ENCODE measurements around the gene INHBC.
"Not testable (repeated sequence)": the region's sequence is repeated elsewhere in the genome, so short reads cannot be mapped to it uniquely, and the experiment has no call there.

INHBC gene

GRCh38 chr12:57438400-57438799 is 3.8 kb downstream of the INHBC start:
- no peak for DNase-seq (ENCODE audit: insufficient read length, low spot score)
- no peak for FAIRE-seq
- no peak for TF ChIP-seq POLR2A (IDR thresholded peaks at IDR 0.05; ENCODE audit: low read depth, low read length)

GRCh38 chr12:57439762-57440266 is 5.2 kb downstream of the INHBC start:
- FAIRE-seq (no peak), DNase-seq (ENCODE audit: insufficient read length, low spot score) (no peak)
- TF ChIP-seq POLR2A (IDR thresholded peaks at IDR 0.05; ENCODE audit: low read depth, low read length): no peak

GRCh38 chr12:57441393-57441792 is 6.8 kb downstream of the INHBC start:
- FAIRE-seq; DNase-seq (ENCODE audit: insufficient read length, low spot score): not testable (repeated sequence)

GRCh38 chr12:57441846-57442427 is 7.4 kb downstream of the INHBC start:
- FAIRE-seq: no peak
- DNase-seq (ENCODE audit: insufficient read length, low spot score): no peak
- no peak for TF ChIP-seq POLR2A (IDR thresholded peaks at IDR 0.05; ENCODE audit: low read depth, low read length)

- FAIRE-seq; DNase-seq (ENCODE audit: insufficient read length, low spot score): not testable (repeated sequence)
Observed at GRCh38 chr12:57444337-57444736, 9.8 kb downstream of the INHBC start.

- FAIRE-seq (no peak), DNase-seq (ENCODE audit: insufficient read length, low spot score) (no peak)
- no peak for TF ChIP-seq POLR2A (IDR thresholded peaks at IDR 0.05; ENCODE audit: low read depth, low read length)
Observed at GRCh38 chr12:57444744-57445143, 10.2 kb downstream of the INHBC start.

GRCh38 chr12:57446292-57446960 is 11.8 kb downstream of the INHBC start:
- no peak for DNase-seq (ENCODE audit: insufficient read length, low spot score)
- TF ChIP-seq POLR2A (IDR thresholded peaks at IDR 0.05; ENCODE audit: low read depth, low read length): no peak
- FAIRE-seq: no peak

GRCh38 chr12:57448669-57449068 is 14.1 kb downstream of the INHBC start:
- no peak for DNase-seq (ENCODE audit: insufficient read length, low spot score)
- TF ChIP-seq POLR2A (IDR thresholded peaks at IDR 0.05; ENCODE audit: low read depth, low read length): no peak
- FAIRE-seq: no peak

- FAIRE-seq (no peak), DNase-seq (ENCODE audit: insufficient read length, low spot score) (no peak)
- no peak for TF ChIP-seq POLR2A (IDR thresholded peaks at IDR 0.05; ENCODE audit: low read depth, low read length)
Observed at GRCh38 chr12:57449375-57449774, 14.8 kb downstream of the INHBC start.

- no peak for TF ChIP-seq POLR2A (IDR thresholded peaks at IDR 0.05; ENCODE audit: low read depth, low read length)
- DNase-seq (ENCODE audit: insufficient read length, low spot score) (no peak), FAIRE-seq (no peak)
Observed at GRCh38 chr12:57450057-57450456, 15.5 kb downstream of the INHBC start.

- no peak for TF ChIP-seq POLR2A (IDR thresholded peaks at IDR 0.05; ENCODE audit: low read depth, low read length)
- no peak for DNase-seq (ENCODE audit: insufficient read length, low spot score)
- FAIRE-seq: no peak
Observed at GRCh38 chr12:57451233-57451778, 16.7 kb downstream of the INHBC start.

- 0 out of 2 replicates have a peak, but pooled peaks have one; percentile 30 for TF ChIP-seq POLR2A (IDR thresholded peaks at IDR 0.05; ENCODE audit: low read depth, low read length)
- FAIRE-seq: no peak
- no peak for DNase-seq (ENCODE audit: insufficient read length, low spot score)
Observed at GRCh38 chr12:57452181-57452936, 17.8 kb downstream of the INHBC start.

GRCh38 chr12:57452937-57453509 is 18.4 kb downstream of the INHBC start:
- FAIRE-seq: no peak
- no peak for TF ChIP-seq POLR2A (IDR thresholded peaks at IDR 0.05; ENCODE audit: low read depth, low read length)
- DNase-seq (ENCODE audit: insufficient read length, low spot score): peak; percentile 54

GRCh38 chr12:57454213-57454565 is 19.6 kb downstream of the INHBC start:
- FAIRE-seq (no peak), DNase-seq (ENCODE audit: insufficient read length, low spot score) (no peak)
- no peak for TF ChIP-seq POLR2A (IDR thresholded peaks at IDR 0.05; ENCODE audit: low read depth, low read length)

Measured in H54 (cell line).